Memory B cell (primary cell): ENCODE results near the gene RPS6KB1.
A peak's percentile ranks its signal among the peaks of the same experiment; 100 is the strongest.
"Not testable (repeated sequence)": the region's sequence is repeated elsewhere in the genome, so short reads cannot be mapped to it uniquely, and the experiment has no call there.

Experiments
- ATAC-seq: fragments of 150-1000 bp; cut with Tn5 transposase; 2 replicates; pipeline ENCODE4 v1.10.0; 2021; ENCODE audit warnings: low read depth, mild to moderate bottlenecking, moderate library complexity
- DNase-seq, 2 donors: peaks; one replicate each; pipeline ENCODE4 v3.0.0; 2022; ENCODE audit warnings: low spot score in 2 of 2
- H3K27ac Mint-ChIP-seq: one replicate; pipeline ENCODE4 v1.8.0; 2022; ENCODE audit warnings: mild to moderate bottlenecking, moderate library complexity, mixed read lengths
- H3K27me3 Mint-ChIP-seq: one replicate; pipeline ENCODE4 v1.8.0; 2022; ENCODE audit warnings: mixed read lengths
- H3K36me3 Mint-ChIP-seq: one replicate; pipeline ENCODE4 v1.8.0; 2022; ENCODE audit warnings: mild to moderate bottlenecking, mixed read lengths
- H3K4me1 Mint-ChIP-seq: one replicate; pipeline ENCODE4 v1.8.0; 2022; ENCODE audit warnings: mixed read lengths
- H3K4me3 Mint-ChIP-seq: one replicate; pipeline ENCODE4 v1.8.0; 2022; ENCODE audit warnings: mild to moderate bottlenecking, moderate library complexity, mixed read lengths
- H3K9me3 Mint-ChIP-seq: one replicate; pipeline ENCODE4 v1.8.0; 2022; ENCODE audit warnings: mixed read lengths

The RPS6KB1 gene

GRCh38 chr17:59892924-59893675 lies at the start of gene RPS6KB1, which contains the start of gene TUBD1:
Gene RPS6KB1, plus strand, starts transcription at chr17:59893121. Its CDS starts 64 bp downstream, at chr17:59893185.
Gene TUBD1, minus strand, starts transcription at chr17:59892943. Its CDS starts 1,941 bp downstream, at chr17:59891002.
- DNase-seq (peak; percentile 93 to 96), ATAC-seq (peak; percentile 89)
- no peaks in the 10 kb centered on the region for H3K9me3 Mint-ChIP-seq
- H3K4me1 Mint-ChIP-seq = peaks cover 27% of the 10 kb centered on the region
- H3K4me3 Mint-ChIP-seq = peak within 1 kb of the TSS; percentile 100
- H3K27ac Mint-ChIP-seq = peak within 1 kb of the TSS; percentile 99
- H3K36me3 Mint-ChIP-seq = peaks cover 9% of the 10 kb centered on the region
- no peaks in the 10 kb centered on the region for H3K27me3 Mint-ChIP-seq

- Mint-ChIP-seq H3K4me1 (peaks cover 52% of the 10 kb centered on the region), H3K27me3 (no peaks in the 10 kb centered on the region), H3K27ac (peak overlapping the region; percentile 92), H3K9me3 (no peaks in the 10 kb centered on the region), H3K4me3 (no peak overlapping the region), H3K36me3 (peaks cover 2% of the 10 kb centered on the region)
- DNase-seq (no peak), ATAC-seq (no peak)
These were observed 47.9 kb upstream of the RPS6KB1 start for GRCh38 chr17:59844884-59845594.

GRCh38 chr17:59845595-59846393 lies 47.1 kb upstream of the RPS6KB1 start:
- H3K9me3 Mint-ChIP-seq = no peaks in the 10 kb centered on the region
- H3K36me3 Mint-ChIP-seq = no peaks in the 10 kb centered on the region
- H3K27ac Mint-ChIP-seq = peak overlapping the region; percentile 92
- ATAC-seq = peak; percentile 33
- no peaks in the 10 kb centered on the region for H3K27me3 Mint-ChIP-seq
- H3K4me1 Mint-ChIP-seq = peaks cover 45% of the 10 kb centered on the region
- H3K4me3 Mint-ChIP-seq = peak overlapping the region; percentile 55
- no peak for DNase-seq

GRCh38 chr17:59846394-59847165 lies 46.3 kb upstream of the RPS6KB1 start:
- Mint-ChIP-seq H3K27me3 (no peaks in the 10 kb centered on the region), H3K4me3 (peak overlapping the region; percentile 55), H3K36me3 (no peaks in the 10 kb centered on the region), H3K27ac (peak overlapping the region; percentile 92), H3K4me1 (peaks cover 37% of the 10 kb centered on the region), H3K9me3 (no peaks in the 10 kb centered on the region)
- DNase-seq (peak in 1 of 2 donors; percentile 37), ATAC-seq (peak; percentile 90)

- Mint-ChIP-seq H3K36me3 (peaks cover 2% of the 10 kb centered on the region), H3K9me3 (no peaks in the 10 kb centered on the region), H3K27ac (no peak overlapping the region), H3K4me1 (peaks cover 32% of the 10 kb centered on the region), H3K27me3 (no peaks in the 10 kb centered on the region), H3K4me3 (no peak overlapping the region)
- DNase-seq (no peak), ATAC-seq (no peak)
These were observed 44.6 kb upstream of the RPS6KB1 start for GRCh38 chr17:59848385-59848668.

GRCh38 chr17:59848778-59849177 lies 44.1 kb upstream of the RPS6KB1 start:
- Mint-ChIP-seq H3K36me3 (peaks cover 2% of the 10 kb centered on the region), H3K27me3 (no peaks in the 10 kb centered on the region), H3K4me1 (peaks cover 35% of the 10 kb centered on the region), H3K9me3 (no peaks in the 10 kb centered on the region), H3K27ac (peak overlapping the region; percentile 64), H3K4me3 (peak overlapping the region; percentile 45)
- ATAC-seq (peak; percentile 16), DNase-seq (no peak)

GRCh38 chr17:59850311-59850710 lies 42.6 kb upstream of the RPS6KB1 start:
- peaks cover 32% of the 10 kb centered on the region for H3K4me1 Mint-ChIP-seq
- DNase-seq, H3K36me3 Mint-ChIP-seq, H3K27me3 Mint-ChIP-seq, H3K4me3 Mint-ChIP-seq, H3K9me3 Mint-ChIP-seq, H3K27ac Mint-ChIP-seq, ATAC-seq: not testable (repeated sequence)

GRCh38 chr17:59851439-59852375 lies 41.2 kb upstream of the RPS6KB1 start:
- no peaks in the 10 kb centered on the region for H3K27me3 Mint-ChIP-seq
- H3K36me3 Mint-ChIP-seq = peaks cover 2% of the 10 kb centered on the region
- no peak overlapping the region for H3K27ac Mint-ChIP-seq
- H3K4me1 Mint-ChIP-seq = peaks cover 20% of the 10 kb centered on the region
- no peaks in the 10 kb centered on the region for H3K9me3 Mint-ChIP-seq
- DNase-seq (no peak), ATAC-seq (no peak)
- no peak overlapping the region for H3K4me3 Mint-ChIP-seq

GRCh38 chr17:59852847-59853167 lies 40.1 kb upstream of the RPS6KB1 start:
- not testable (repeated sequence) for H3K36me3 Mint-ChIP-seq, H3K9me3 Mint-ChIP-seq, H3K27me3 Mint-ChIP-seq, DNase-seq, H3K4me3 Mint-ChIP-seq, ATAC-seq
- H3K27ac Mint-ChIP-seq = peak overlapping the region; percentile 71
- peaks cover 14% of the 10 kb centered on the region for H3K4me1 Mint-ChIP-seq

- peak; percentile 94 for ATAC-seq
- H3K9me3 Mint-ChIP-seq = no peaks in the 10 kb centered on the region
- peaks cover 13% of the 10 kb centered on the region for H3K4me1 Mint-ChIP-seq
- no peak overlapping the region for H3K4me3 Mint-ChIP-seq
- H3K27ac Mint-ChIP-seq = peak overlapping the region; percentile 71
- no peaks in the 10 kb centered on the region for H3K27me3 Mint-ChIP-seq
- H3K36me3 Mint-ChIP-seq = peaks cover 2% of the 10 kb centered on the region
- DNase-seq = peak in 1 of 2 donors; percentile 52
These were observed 39.6 kb upstream of the RPS6KB1 start for GRCh38 chr17:59853168-59853918.

GRCh38 chr17:59853919-59854729 lies 38.8 kb upstream of the RPS6KB1 start:
- not testable (repeated sequence) for H3K36me3 Mint-ChIP-seq, H3K27me3 Mint-ChIP-seq, H3K9me3 Mint-ChIP-seq, H3K4me1 Mint-ChIP-seq, ATAC-seq, H3K4me3 Mint-ChIP-seq, DNase-seq
- H3K27ac Mint-ChIP-seq = peak overlapping the region; percentile 71
